Measurements from ENCODE around the gene BLMH.

GRCh38 chr17:30309591-30309990, 17.8 kb upstream of the BLMH start:
- TF ChIP-seq POLR2A (IDR thresholded peaks at IDR 0.05; ENCODE audit: low read depth, low read length) (no peak), CTCF (IDR thresholded peaks at IDR 0.05 in 2 of 3, conservative IDR thresholded peaks at IDR 0.05 in 1 of 3; ENCODE audit: control insufficient read depth in 2 of 3, extremely low read depth in 1 of 3, insufficient read depth in 1 of 3, low read depth in 3 of 3, low read length in 3 of 3) (no peak), HDAC6 (IDR thresholded peaks at IDR 0.05; ENCODE audit: unreplicated experiment) (no peak), MYB (IDR thresholded peaks at IDR 0.05; ENCODE audit: borderline replicate concordance, low read depth, low read length) (no peak), ZZZ3 (IDR thresholded peaks at IDR 0.05; ENCODE audit: control insufficient read depth, insufficient read length, low read depth) (no peak), SMC3 (IDR thresholded peaks at IDR 0.05; ENCODE audit: borderline replicate concordance, low read length) (no peak), ZNF217 (IDR thresholded peaks at IDR 0.05) (no peak), FOXK2 (IDR thresholded peaks at IDR 0.05) (no peak), CEBPB (IDR thresholded peaks at IDR 0.05; ENCODE audit: borderline replicate concordance in 1 of 2, low read depth in 2 of 2, low read length in 2 of 2) (no peak), EZH2 (IDR thresholded peaks at IDR 0.05; ENCODE audit: borderline replicate concordance, control insufficient read depth, low read depth, low read length) (no peak), CHD2 (IDR thresholded peaks at IDR 0.05; ENCODE audit: borderline replicate concordance, low read depth, low read length) (no peak), SIN3A (IDR thresholded peaks at IDR 0.05; ENCODE audit: low read depth, low read length) (no peak), EP300 (IDR thresholded peaks at IDR 0.05; ENCODE audit: borderline replicate concordance in 1 of 2, control insufficient read depth in 1 of 2, low read depth in 2 of 2, low read length in 2 of 2) (no peak), CHD1 (IDR thresholded peaks at IDR 0.05; ENCODE audit: low read depth, low read length) (no peak)

Data from GM12878 (cell line).